ENCODE results near the gene SETD1B. TPM values are rescaled to one million over a fixed set of nuclear protein-coding genes. Genes with fewer than 3 reads are reported as not detected.

SETD1B gene
- total and polyA plus RNA-seq, 12 donors, result 2.1 to 27.3 (median 11.9) TPM

GRCh38 chr12:121793440-121793837 lies 10.4 kb upstream of the SETD1B start, which contains the start of gene RHOF:
RHOF (minus strand) TSS chr12:121793688; CDS start chr12:121793633, 55 bp downstream.
- Histone ChIP-seq H3K4me1 (replicated peaks in 1 of 2) (peaks cover 46 to 61% of the 10 kb centered on the region in 2 donors), H3K27ac (peak within 1 kb of the TSS; percentile 29 to 100 (median 100)), H3K4me3 (peak within 1 kb of the TSS in 2 of 4 donors; percentile 33 to 60), H3K9me3 (replicated peaks in 1 of 3) (no peaks in the 10 kb centered on the region), H3K36me3 (replicated peaks in 1 of 2) (peaks cover 0 to 13% of the 10 kb centered on the region in 2 donors), H3K27me3 (no peaks in the 10 kb centered on the region)
- TF ChIP-seq CTCF (IDR thresholded peaks at IDR 0.05), result no peak
- TF ChIP-seq POLR2A (IDR thresholded peaks at IDR 0.05), result no peak
- intact Hi-C loops (cut with DNase I), result loop anchor here (5.0 to 10.0 kb wide), 3 partner anchors 91 to 101 kb away; no protein-coding TSS in a partner anchor
- peak in 5 of 7 donors; percentile 46 to 66 (median 47) for DNase-seq
- 0 to 1% (median 1%) methylated on average over 6 to 36 of the region's 36 CpGs; no CpG with 5 or more reads in 1 of the 4 donors for WGBS, 4 donors

- TF ChIP-seq POLR2A (IDR thresholded peaks at IDR 0.05) (peak; percentile 24 to 26), CTCF (IDR thresholded peaks at IDR 0.05) (peak; percentile 97 to 100 (median 100))
- WGBS, 4 donors, result 0 to 1% (median 0%) methylated on average over 6 to 59 of the region's 59 CpGs
- peak overlapping the region; percentile 29 to 100 (median 100) for H3K27ac ChIP-seq
- H3K36me3 ChIP-seq (replicated peaks in 1 of 2), result peaks cover 0 to 13% of the 10 kb centered on the region in 2 donors
- H3K4me3 ChIP-seq, result peak overlapping the region in 2 of 4 donors; percentile 33 to 60
- peak; percentile 92 to 96 (median 93) for DNase-seq
- peaks cover 52 to 65% of the 10 kb centered on the region in 2 donors for H3K4me1 ChIP-seq (replicated peaks in 1 of 2)
- no peaks in the 10 kb centered on the region for H3K27me3 ChIP-seq
- intact Hi-C loops (cut with DNase I), result loop anchor here (2.0 to 10.0 kb wide), 4 partner anchors 17 to 101 kb away; no protein-coding TSS in a partner anchor
- no peaks in the 10 kb centered on the region for H3K9me3 ChIP-seq (replicated peaks in 1 of 3)
Measured at GRCh38 chr12:121793838-121794533, 9.8 kb upstream of the SETD1B start.

- H3K27ac ChIP-seq, result peak overlapping the region; percentile 29 to 100 (median 100)
- DNase-seq, result peak; percentile 58 to 78 (median 66)
- no peak for TF ChIP-seq CTCF (IDR thresholded peaks at IDR 0.05)
- no peak for TF ChIP-seq POLR2A (IDR thresholded peaks at IDR 0.05)
- H3K36me3 ChIP-seq (replicated peaks in 1 of 2), result peaks cover 0 to 13% of the 10 kb centered on the region in 2 donors
- WGBS, 4 donors, result 0 to 3% (median 1%) methylated on average over 8 to 13 of the region's 13 CpGs
- no peaks in the 10 kb centered on the region for H3K27me3 ChIP-seq
- H3K9me3 ChIP-seq (replicated peaks in 1 of 3), result no peaks in the 10 kb centered on the region
- intact Hi-C loops (cut with DNase I), result loop anchor here (2.0 to 10.0 kb wide), 4 partner anchors 18 to 100 kb away; no protein-coding TSS in a partner anchor
- peak overlapping the region in 1 of 4 donors; percentile 14 for H3K4me3 ChIP-seq
- H3K4me1 ChIP-seq (replicated peaks in 1 of 2), result peaks cover 56 to 66% of the 10 kb centered on the region in 2 donors
Measured at GRCh38 chr12:121794534-121795033, 9.2 kb upstream of the SETD1B start.

Data from adrenal gland (tissue), 12 donors.